Large intestine (tissue), 3 donors: ENCODE measurements around the gene CLSTN2. TPM values are rescaled to one million over a fixed set of nuclear protein-coding genes. Genes with fewer than 3 reads are reported as not detected.
A peak's percentile ranks its signal among the peaks of the same experiment; 100 is the strongest.

ENCODE experiments used
- DNase-seq, 2 donors: peaks; one replicate each; pipeline versions ENCODE4 v3.0.0 to v3.0.0-alpha.2; 2013
- H3K27ac ChIP-seq: one replicate; pipeline ENCODE4 v1.5.1; 2013; ENCODE audit warnings: low read length
- H3K27me3 ChIP-seq: 2 replicates; pipeline ENCODE4 v1.6.1; 2013; ENCODE audit warnings: low read length; ENCODE audit not compliant: control insufficient read depth, insufficient read depth
- H3K36me3 ChIP-seq: 2 replicates; pipeline ENCODE4 v1.6.1; 2013; ENCODE audit warnings: low read length; ENCODE audit not compliant: control insufficient read depth, insufficient read depth
- H3K4me1 ChIP-seq: one replicate; pipeline ENCODE4 v1.6.1; 2013; ENCODE audit warnings: low read length; ENCODE audit not compliant: control insufficient read depth, insufficient read depth
- H3K4me3 ChIP-seq: one replicate; pipeline ENCODE4 v1.5.1; 2013; ENCODE audit warnings: low read length
- H3K9me3 ChIP-seq: one replicate; pipeline ENCODE4 v1.6.1; 2013; ENCODE audit warnings: mild to moderate bottlenecking, low read depth, low read length, moderate library complexity; ENCODE audit not compliant: control insufficient read depth
- WGBS: methylation state at CpG from one replicate; pipeline ENCODE4 v1.1.5; 2013; ENCODE audit warnings: low lambda C conversion rate; ENCODE audit not compliant: insufficient coverage; 5-methylcytosine and 5-hydroxymethylcytosine counted together
- polyA plus RNA-seq: library from polyadenylated mRNA; unstranded; fragments of 120-200 nt; gene quantifications from one replicate; pipeline ENCODE4 v1.2.1, GENCODE V29; 2013

CLSTN2 gene
- polyA plus RNA-seq, 1 donor, result 1.8 TPM

DNA sequence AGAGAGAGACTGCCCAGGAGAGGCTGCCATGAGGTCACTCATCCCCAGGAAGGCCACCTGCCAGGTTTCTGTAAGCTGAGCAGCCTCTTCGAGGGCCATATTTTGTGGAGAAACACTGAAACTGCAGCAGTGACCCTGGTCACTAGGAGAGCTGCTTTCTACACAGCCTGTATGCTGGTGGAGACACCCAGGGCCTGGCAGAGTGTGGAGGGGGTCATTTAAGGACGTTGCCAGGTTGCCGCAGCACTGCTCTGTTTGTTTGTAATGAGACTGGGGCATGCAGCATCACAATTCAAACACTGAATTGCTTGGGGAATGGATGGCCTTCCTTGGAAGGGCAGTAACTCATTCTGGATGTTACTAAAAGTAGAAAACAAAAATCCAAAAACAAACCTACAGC is 638.0 kb downstream of the CLSTN2 start:
- Histone ChIP-seq H3K9me3 (no peaks in the 10 kb centered on the region), H3K36me3 (no peaks in the 10 kb centered on the region), H3K4me1 (no peaks in the 10 kb centered on the region), H3K27ac (no peak overlapping the region), H3K27me3 (no peaks in the 10 kb centered on the region), H3K4me3 (no peak overlapping the region)
- WGBS, result no CpG with 5 or more reads among the region's 3 CpGs
- no peak for DNase-seq

DNA sequence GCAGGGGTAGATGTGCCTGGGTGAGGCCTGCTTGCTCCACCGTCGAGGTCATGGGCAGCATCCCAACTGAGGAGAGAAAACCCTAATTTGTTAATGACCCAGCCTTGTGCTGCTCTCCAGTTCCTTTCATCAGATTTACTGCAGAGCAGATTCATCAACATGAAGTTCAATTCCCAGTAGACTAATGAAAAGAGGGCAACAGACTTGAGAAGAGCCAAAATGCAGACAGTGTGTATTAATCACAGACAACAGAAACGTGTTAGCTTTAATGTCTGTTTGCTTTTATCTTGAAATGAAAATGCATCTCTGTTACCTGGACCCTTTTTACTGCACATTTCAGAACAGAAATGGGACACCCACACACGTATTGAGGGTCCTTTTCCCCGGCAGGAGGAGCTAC is 639.4 kb downstream of the CLSTN2 start:
- Histone ChIP-seq H3K9me3 (no peaks in the 10 kb centered on the region), H3K4me3 (no peak overlapping the region), H3K4me1 (no peaks in the 10 kb centered on the region), H3K36me3 (no peaks in the 10 kb centered on the region), H3K27ac (no peak overlapping the region), H3K27me3 (no peaks in the 10 kb centered on the region)
- no CpG with 5 or more reads among the region's 5 CpGs for WGBS
- peak in 1 of 2 donors; percentile 3 for DNase-seq

DNA sequence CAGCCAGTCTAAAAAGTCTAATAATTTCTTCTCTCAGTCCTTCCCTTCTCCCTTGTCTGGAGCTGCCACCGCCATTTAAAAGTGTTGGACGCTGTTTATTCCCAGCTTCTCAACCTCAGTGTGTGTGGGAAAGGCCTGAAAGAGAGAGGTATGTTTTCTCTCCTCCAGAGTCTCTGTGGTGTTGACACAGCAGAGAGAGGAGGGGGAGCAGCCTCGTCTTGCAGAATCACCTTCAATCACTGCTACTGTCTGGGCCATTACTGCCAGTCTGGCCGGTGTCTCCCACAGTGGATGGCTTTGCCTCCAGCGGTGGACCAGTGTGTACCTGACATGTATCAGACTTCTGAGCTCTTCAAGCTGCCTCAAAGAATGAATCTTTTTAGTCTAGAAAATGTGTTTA is 641.5 kb downstream of the CLSTN2 start:
- no CpG with 5 or more reads among the region's 5 CpGs for WGBS
- no peaks in the 10 kb centered on the region for H3K36me3 ChIP-seq
- no peaks in the 10 kb centered on the region for H3K9me3 ChIP-seq
- no peaks in the 10 kb centered on the region for H3K4me1 ChIP-seq
- H3K27ac ChIP-seq, result no peak overlapping the region
- no peak overlapping the region for H3K4me3 ChIP-seq
- DNase-seq, result no peak
- H3K27me3 ChIP-seq, result no peaks in the 10 kb centered on the region

DNA sequence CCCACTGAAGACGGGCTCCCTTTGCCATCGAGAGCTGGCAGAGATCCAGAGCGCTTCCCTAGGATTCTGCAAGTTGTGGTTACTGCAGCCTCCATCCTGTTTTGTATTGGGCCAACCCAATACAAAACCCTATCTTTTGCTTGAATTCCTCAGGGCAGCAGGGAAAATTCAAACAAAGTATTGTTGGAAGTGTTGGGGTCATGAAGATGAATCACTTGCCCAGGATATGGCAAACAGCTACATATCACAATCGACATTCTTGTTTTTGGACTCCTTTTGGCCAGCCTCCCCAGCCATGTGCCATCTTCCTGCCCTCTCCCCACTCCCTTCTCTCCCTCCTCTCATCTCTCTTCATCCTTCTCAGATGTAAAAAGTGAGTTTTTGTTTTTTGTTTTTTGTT is 642.9 kb downstream of the CLSTN2 start:
- WGBS, result no CpG with 5 or more reads among the region's 4 CpGs
- Histone ChIP-seq H3K4me1 (no peaks in the 10 kb centered on the region), H3K27me3 (no peaks in the 10 kb centered on the region), H3K27ac (no peak overlapping the region), H3K9me3 (no peaks in the 10 kb centered on the region), H3K36me3 (no peaks in the 10 kb centered on the region), H3K4me3 (no peak overlapping the region)
- DNase-seq, result no peak

DNA sequence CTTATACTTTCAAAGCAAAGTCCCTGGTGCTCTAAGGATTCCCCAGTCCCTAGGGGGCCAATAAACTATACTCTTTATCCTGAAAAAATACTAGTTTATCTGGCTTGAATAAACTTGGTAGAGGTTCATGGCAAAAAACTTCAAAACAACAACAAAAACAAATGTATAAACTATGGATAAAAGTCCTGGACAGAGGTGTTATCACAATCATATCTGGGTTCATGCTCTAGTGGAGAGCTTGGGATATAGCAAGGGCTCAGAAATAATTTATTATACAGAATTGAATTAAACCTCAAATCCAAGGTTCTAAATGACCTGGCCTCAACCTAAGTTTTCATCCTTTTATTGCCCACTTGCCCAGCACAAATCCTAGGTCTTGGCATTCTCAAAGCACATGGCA is 644.3 kb downstream of the CLSTN2 start:
- DNase-seq, result no peak
- H3K4me3 ChIP-seq, result no peak overlapping the region
- H3K4me1 ChIP-seq, result no peaks in the 10 kb centered on the region
- no peak overlapping the region for H3K27ac ChIP-seq
- no peaks in the 10 kb centered on the region for H3K36me3 ChIP-seq
- no peaks in the 10 kb centered on the region for H3K27me3 ChIP-seq
- no peaks in the 10 kb centered on the region for H3K9me3 ChIP-seq

DNA sequence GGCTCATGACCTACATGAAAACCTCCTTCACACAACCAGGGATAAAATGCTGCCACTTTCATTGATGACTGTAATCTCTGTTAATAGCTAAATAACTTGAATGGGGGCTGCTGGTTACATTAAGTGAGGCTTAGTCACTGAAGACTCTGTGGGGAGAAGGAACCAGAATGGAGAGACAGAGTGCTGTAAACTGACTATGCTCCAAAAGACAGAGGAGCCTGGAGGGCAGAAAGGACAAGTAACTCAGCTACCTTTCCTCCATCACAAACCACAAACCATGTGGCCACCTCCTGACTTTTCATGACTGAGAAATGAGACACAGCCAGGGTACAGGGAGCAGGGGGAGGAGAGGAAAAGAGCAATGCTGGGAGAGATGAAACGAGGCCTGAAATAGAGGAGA is 645.8 kb downstream of the CLSTN2 start:
- DNase-seq, result no peak
- no peak overlapping the region for H3K27ac ChIP-seq
- no peak overlapping the region for H3K4me3 ChIP-seq
- no peaks in the 10 kb centered on the region for H3K4me1 ChIP-seq
- WGBS, result 80% methylated on average over 1 of the region's 1 CpG
- H3K36me3 ChIP-seq, result no peaks in the 10 kb centered on the region
- no peaks in the 10 kb centered on the region for H3K27me3 ChIP-seq
- H3K9me3 ChIP-seq, result no peaks in the 10 kb centered on the region

DNA sequence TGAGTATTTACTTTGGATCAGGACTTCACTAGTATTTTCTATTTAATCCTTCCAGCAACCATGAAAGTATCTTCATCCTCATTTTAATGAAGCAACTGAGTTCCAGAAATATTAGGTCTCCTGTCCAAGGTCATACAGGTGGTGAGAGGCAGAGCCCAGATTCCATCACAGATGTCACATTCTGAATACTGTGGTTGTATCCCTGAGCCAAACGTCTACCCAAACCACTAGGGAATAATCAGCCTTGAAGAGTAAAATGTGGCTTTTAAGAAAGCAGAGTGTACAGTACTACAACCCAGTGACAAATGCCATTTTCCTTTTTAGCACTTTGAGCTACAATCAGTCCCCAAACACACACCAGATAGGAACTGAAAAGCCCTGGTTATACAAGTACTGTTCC is 649.6 kb downstream of the CLSTN2 start:
- Histone ChIP-seq H3K27ac (no peak overlapping the region), H3K4me1 (no peaks in the 10 kb centered on the region), H3K9me3 (no peaks in the 10 kb centered on the region), H3K36me3 (no peaks in the 10 kb centered on the region), H3K27me3 (no peaks in the 10 kb centered on the region), H3K4me3 (no peak overlapping the region)
- DNase-seq, result no peak
- no CpG with 5 or more reads among the region's 1 CpG for WGBS

DNA sequence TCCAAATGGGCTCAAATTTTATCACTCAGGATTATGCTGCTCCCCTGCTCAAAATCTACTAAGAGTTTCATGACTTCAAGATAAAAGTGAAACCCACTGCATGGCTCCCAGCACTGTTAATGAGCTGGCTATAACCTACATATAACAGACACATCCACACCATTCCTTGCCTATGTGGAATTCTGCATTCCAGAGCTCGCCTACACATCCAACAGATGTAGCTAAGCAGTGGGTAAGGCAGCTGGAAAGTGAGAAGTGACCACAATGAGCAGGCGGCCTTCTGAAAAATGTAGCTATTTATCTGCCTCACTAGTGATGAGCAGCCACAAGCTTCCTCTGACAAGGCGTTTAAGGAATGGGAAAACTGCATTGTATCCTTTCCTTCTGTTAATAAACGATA is 650.8 kb downstream of the CLSTN2 start:
- no peaks in the 10 kb centered on the region for H3K9me3 ChIP-seq
- no peak overlapping the region for H3K4me3 ChIP-seq
- H3K36me3 ChIP-seq, result no peaks in the 10 kb centered on the region
- H3K4me1 ChIP-seq, result no peaks in the 10 kb centered on the region
- WGBS, result no CpG with 5 or more reads among the region's 4 CpGs
- DNase-seq, result no peak
- no peak overlapping the region for H3K27ac ChIP-seq
- no peaks in the 10 kb centered on the region for H3K27me3 ChIP-seq

DNA sequence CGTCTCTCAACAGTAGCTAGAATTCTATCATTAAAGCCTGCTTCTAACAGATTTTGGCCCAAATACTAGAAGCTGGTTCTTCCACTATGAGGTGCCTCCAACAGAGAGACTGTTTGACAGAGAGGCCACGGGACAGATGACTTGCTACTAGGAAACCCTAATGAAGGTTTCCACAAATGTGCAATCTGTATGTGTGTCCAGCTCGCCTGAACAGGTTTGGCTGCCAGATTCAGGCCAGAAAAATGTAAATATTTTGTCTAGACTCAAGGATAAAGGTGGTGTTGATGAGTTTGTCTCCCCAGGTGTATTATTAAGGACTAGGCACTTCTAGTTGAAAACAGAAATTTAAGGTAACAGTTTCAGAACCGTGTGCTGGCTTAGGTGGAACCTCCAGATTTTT is 651.3 kb downstream of the CLSTN2 start:
- no peaks in the 10 kb centered on the region for H3K27me3 ChIP-seq
- no peak overlapping the region for H3K4me3 ChIP-seq
- no peak overlapping the region for H3K27ac ChIP-seq
- H3K4me1 ChIP-seq, result no peaks in the 10 kb centered on the region
- no peak for DNase-seq
- H3K9me3 ChIP-seq, result no peaks in the 10 kb centered on the region
- no CpG with 5 or more reads among the region's 4 CpGs for WGBS
- no peaks in the 10 kb centered on the region for H3K36me3 ChIP-seq

DNA sequence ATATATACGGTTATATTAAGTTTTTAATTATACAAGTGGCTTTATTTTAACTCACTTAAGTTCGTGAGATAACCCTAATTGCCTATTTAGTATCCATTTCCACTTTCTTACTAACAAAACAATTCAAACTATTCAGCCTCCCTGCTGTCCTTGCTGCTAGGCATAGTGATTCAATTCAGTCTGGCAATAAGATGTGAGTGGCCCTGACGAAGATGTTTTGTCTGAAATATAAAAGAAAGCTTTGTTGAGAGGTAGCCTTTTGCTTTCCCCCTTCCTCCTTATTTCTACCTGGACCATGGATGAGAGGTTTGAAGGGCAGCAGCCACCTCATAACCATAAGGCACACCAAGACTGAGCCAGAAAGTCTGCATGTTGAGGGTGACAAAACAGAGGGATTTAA is 653.6 kb downstream of the CLSTN2 start:
- Histone ChIP-seq H3K27me3 (no peaks in the 10 kb centered on the region), H3K4me3 (no peak overlapping the region), H3K4me1 (no peaks in the 10 kb centered on the region), H3K27ac (no peak overlapping the region), H3K9me3 (no peaks in the 10 kb centered on the region), H3K36me3 (no peaks in the 10 kb centered on the region)
- no CpG with 5 or more reads among the region's 3 CpGs for WGBS
- DNase-seq, result no peak

DNA sequence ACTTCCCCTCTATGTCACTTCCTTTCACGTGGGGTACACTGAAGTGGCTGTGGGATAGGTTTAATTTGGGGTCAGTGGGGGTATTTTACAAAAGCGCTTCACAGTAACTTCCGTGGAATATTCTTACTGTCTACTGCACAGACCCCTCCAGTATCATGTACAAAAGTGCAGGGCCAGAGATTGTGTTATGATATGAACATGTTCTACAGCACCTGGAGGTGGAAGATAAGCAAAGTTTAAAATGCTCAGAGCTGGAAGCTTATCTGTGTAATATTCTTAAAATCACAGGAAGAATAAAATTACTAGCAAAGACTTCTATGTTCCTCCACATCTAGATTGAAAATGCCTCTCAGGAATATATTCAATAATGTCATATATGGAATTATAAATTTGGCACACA is 658.8 kb downstream of the CLSTN2 start:
- no peak overlapping the region for H3K27ac ChIP-seq
- no peaks in the 10 kb centered on the region for H3K4me1 ChIP-seq
- no peaks in the 10 kb centered on the region for H3K27me3 ChIP-seq
- H3K4me3 ChIP-seq, result no peak overlapping the region
- H3K36me3 ChIP-seq, result no peaks in the 10 kb centered on the region
- WGBS, result no CpG with 5 or more reads among the region's 3 CpGs
- no peaks in the 10 kb centered on the region for H3K9me3 ChIP-seq
- DNase-seq, result no peak
